Sigmoid colon (tissue), 4 donors: ENCODE results near the gene POP7.

ENCODE experiments used
- CTCF ChIP-seq, 4 experiments: fragments of 450-650 bp in 3 of 4; fragments of 200-600 bp in 1 of 4; IDR thresholded peaks; one replicate each; pipeline ENCODE4 v1.5.1; 2016 to 2019; ENCODE audit warnings: antibody characterized with exemption in 4 of 4, mild to moderate bottlenecking in 3 of 4, moderate library complexity in 2 of 4
- EP300 ChIP-seq, 4 donors: sonication (generic); formaldehyde crosslinking; IDR thresholded peaks; one replicate each; pipeline ENCODE4 v1.6.1; 2017; ENCODE audit warnings: antibody characterized with exemption in 4 of 4
- POLR2A ChIP-seq, 2 donors: fragments of 450-650 bp; IDR thresholded peaks; one replicate each; pipeline ENCODE4 v1.6.1; 2016; ENCODE audit warnings: antibody characterized with exemption in 2 of 2, mild to moderate bottlenecking in 2 of 2, moderate library complexity in 2 of 2
- POLR2AphosphoS5 ChIP-seq, 4 donors: sonication (generic); formaldehyde crosslinking; IDR thresholded peaks; one replicate each; pipeline ENCODE4 v1.6.1; 2017; ENCODE audit warnings: antibody characterized with exemption in 4 of 4

GRCh38 chr7:100714725-100715124 lies 8.8 kb downstream of the POP7 start:
- TF ChIP-seq CTCF (IDR thresholded peaks at IDR 0.05) (no peak), POLR2A (IDR thresholded peaks at IDR 0.05) (no peak), EP300 (IDR thresholded peaks at IDR 0.05) (no peak), POLR2AphosphoS5 (IDR thresholded peaks at IDR 0.05) (no peak)
